Liver (tissue), 9 donors: ENCODE measurements around the gene CXCL17. TPM values are rescaled to one million over a fixed set of nuclear protein-coding genes. Genes with fewer than 3 reads are reported as not detected.

ENCODE experiments used
- DNase-seq: peaks from one replicate; pipeline ENCODE4 v3.0.0-alpha.2; 2017; ENCODE audit warnings: low spot score
- H3K27ac ChIP-seq, 2 donors: one replicate each; pipeline ENCODE4 v1.7.0; 2013; ENCODE audit warnings: inconsistent platforms in 2 of 2, low read length in 2 of 2, control low read depth in 1 of 2, low read depth in 1 of 2, mild to moderate bottlenecking in 1 of 2
- H3K27me3 ChIP-seq, 4 donors: one replicate each; pipeline versions ENCODE4 v1.6.1 to v1.7.0; 2013; ENCODE audit warnings: low read length in 3 of 4, inconsistent platforms in 1 of 4, mild to moderate bottlenecking in 1 of 4, moderate library complexity in 1 of 4; ENCODE audit not compliant: control insufficient read depth in 4 of 4, insufficient read depth in 4 of 4
- H3K36me3 ChIP-seq, 4 donors: one replicate each; pipeline versions ENCODE4 v1.6.1 to v1.7.0; 2013; ENCODE audit warnings: low read length in 3 of 4, mild to moderate bottlenecking in 3 of 4, low read depth in 1 of 4, moderate library complexity in 1 of 4; ENCODE audit not compliant: control insufficient read depth in 4 of 4, insufficient read depth in 3 of 4
- H3K4me1 ChIP-seq, 4 donors: one replicate each; pipeline versions ENCODE4 v1.6.1 to v1.7.0; 2013; ENCODE audit warnings: low read length in 3 of 4, mild to moderate bottlenecking in 3 of 4, moderate library complexity in 1 of 4; ENCODE audit not compliant: control insufficient read depth in 4 of 4, insufficient read depth in 4 of 4
- H3K4me3 ChIP-seq, 3 donors: one replicate each; pipeline versions ENCODE4 v1.6.1 to v1.7.0; 2013; ENCODE audit warnings: low read length in 3 of 3, control low read depth in 1 of 3, low read depth in 1 of 3, mild to moderate bottlenecking in 1 of 3
- H3K9ac ChIP-seq, 2 donors: one replicate each; pipeline ENCODE4 v1.7.0; 2013; ENCODE audit warnings: low read length in 2 of 2, mild to moderate bottlenecking in 2 of 2, moderate library complexity in 2 of 2, control low read depth in 1 of 2, low read depth in 1 of 2
- H3K9me3 ChIP-seq, 4 donors: one replicate each; pipeline versions ENCODE4 v1.6.1 to v1.7.0; 2013; ENCODE audit warnings: low read length in 3 of 4; ENCODE audit not compliant: control insufficient read depth in 4 of 4
- ATF3 ChIP-seq: IDR thresholded peaks from 2 replicates; pipeline ENCODE4 v1.6.1; 2016; ENCODE audit warnings: antibody characterized with exemption
- EGR1 ChIP-seq, 2 donors: IDR thresholded peaks; 2 replicates each; pipeline ENCODE4 v1.6.1; 2016 to 2018; ENCODE audit warnings: antibody characterized with exemption in 2 of 2, low read depth in 2 of 2
- FOXA1 ChIP-seq: IDR thresholded peaks from 2 replicates; pipeline ENCODE4 v1.6.1; 2016; ENCODE audit warnings: antibody characterized with exemption
- FOXA2 ChIP-seq: IDR thresholded peaks from 2 replicates; pipeline ENCODE4 v1.6.1; 2016; ENCODE audit warnings: antibody characterized with exemption
- GABPA ChIP-seq, 2 donors: IDR thresholded peaks in 1 of 2; conservative IDR thresholded peaks in 1 of 2; 2 replicates each; pipeline ENCODE4 v1.6.1; 2016; ENCODE audit warnings: antibody characterized with exemption in 2 of 2, mild to moderate bottlenecking in 1 of 2, moderate library complexity in 1 of 2
- HNF4A ChIP-seq, 2 donors: conservative IDR thresholded peaks; 2 replicates each; pipeline ENCODE4 v1.6.1; 2016; ENCODE audit warnings: antibody characterized with exemption in 2 of 2, mild to moderate bottlenecking in 2 of 2
- HNF4G ChIP-seq: IDR thresholded peaks from 2 replicates; pipeline ENCODE4 v1.6.1; 2016; ENCODE audit warnings: antibody characterized with exemption
- JUND ChIP-seq, 2 donors: IDR thresholded peaks; 2 replicates each; pipeline ENCODE4 v1.6.1; 2016; ENCODE audit warnings: antibody characterized with exemption in 2 of 2
- NR2F2 ChIP-seq: IDR thresholded peaks from 2 replicates; pipeline ENCODE4 v1.6.1; 2016; ENCODE audit warnings: antibody characterized with exemption
- RAD21 ChIP-seq, 2 donors: IDR thresholded peaks; 2 replicates each; pipeline ENCODE4 v1.6.1; 2016; ENCODE audit warnings: antibody characterized with exemption in 2 of 2, mild to moderate bottlenecking in 2 of 2
- RXRA ChIP-seq, 2 donors: IDR thresholded peaks; 2 replicates each; pipeline ENCODE4 v1.6.1; 2017 to 2018; ENCODE audit warnings: antibody characterized with exemption in 2 of 2, mild to moderate bottlenecking in 1 of 2
- SP1 ChIP-seq: IDR thresholded peaks from 2 replicates; pipeline ENCODE4 v1.6.1; 2018; ENCODE audit warnings: antibody characterized with exemption, mild to moderate bottlenecking
- TAF1 ChIP-seq: conservative IDR thresholded peaks from 2 replicates; pipeline ENCODE4 v1.6.1; 2016; ENCODE audit warnings: antibody characterized with exemption, mild to moderate bottlenecking
- YY1 ChIP-seq: IDR thresholded peaks from 2 replicates; pipeline ENCODE4 v1.6.1; 2016; ENCODE audit warnings: antibody characterized with exemption, mild to moderate bottlenecking
- ZBTB33 ChIP-seq: IDR thresholded peaks from 2 replicates; pipeline ENCODE4 v1.6.1; 2016; ENCODE audit warnings: antibody characterized with exemption
- WGBS: extraction: QIAGEN DNeasy Blood & Tissue Kit; methylation state at CpG from one replicate; pipeline ENCODE4 v1.1.7; 2013; 5-methylcytosine and 5-hydroxymethylcytosine counted together
- polyA plus RNA-seq, 2 donors: library from polyadenylated mRNA; stranded (reverse) in 1 of 2; unstranded in 1 of 2; fragments of 200-250 nt in 1 of 2; fragments of >200 nt in 1 of 2; fragmentation: Nextera tagmentation in 1 of 2; extraction: Ambion mirVana in 1 of 2; gene quantifications; one replicate each; pipeline versions ENCODE4 v1.2.1 to v1.2.3, GENCODE V29; 2013 to 2015
- total RNA-seq, 2 donors: library from RNA; depleted of rRNA; stranded (reverse); fragments of >200 nt; gene quantifications; one replicate each; pipeline ENCODE4 v1.2.3, GENCODE V29; 2014
- TF ChIP-seq, protein P1 (sequence below): fragments of 150-350 bp; IDR thresholded peaks from 2 replicates; pipeline ENCODE4 v1.5.1; 2017; ENCODE audit warnings: improper control_type of control experiment, low read depth, low read length; ENCODE audit not compliant: missing input control
- TF ChIP-seq, protein P2 (sequence below): IDR thresholded peaks from 2 replicates; pipeline ENCODE4 v1.6.1; 2016; ENCODE audit warnings: antibody characterized with exemption
- TF ChIP-seq, protein P3 (sequence below): IDR thresholded peaks from 2 replicates; pipeline ENCODE4 v1.6.1; 2016; ENCODE audit warnings: antibody characterized with exemption, mild to moderate bottlenecking
- donor health status: healthy.
- donor health status: healthy.
- donor health status: healthy.
- donor health status: healthy.
- donor health status: healthy.

CXCL17 gene
- total and polyA plus RNA-seq, 4 donors, result 0.10 to 0.93 TPM; not detected in 2

DNA sequence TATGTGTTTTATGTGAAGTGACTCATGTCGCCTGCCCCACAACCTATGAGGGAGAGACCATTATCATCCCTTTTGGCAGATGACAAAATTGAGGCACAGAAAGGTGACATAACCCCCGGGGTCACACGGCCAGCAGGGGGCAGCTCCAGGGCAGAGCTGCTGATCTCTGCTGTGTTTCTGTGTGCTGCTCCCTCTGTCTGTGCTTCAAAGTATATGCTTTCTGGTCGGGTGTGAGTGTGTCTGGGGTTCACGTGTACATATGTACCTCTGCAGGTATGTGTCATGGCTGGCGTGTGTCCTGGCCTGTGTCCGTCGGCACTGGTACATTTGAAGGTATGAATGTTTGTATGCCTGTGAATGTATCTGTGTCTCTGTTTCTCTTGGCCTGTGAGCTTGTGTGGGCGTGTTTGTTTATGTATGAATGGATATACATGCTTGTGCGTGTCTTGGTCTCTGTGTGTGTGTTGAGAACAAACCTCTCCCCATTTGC lies 22.6 kb downstream of the CXCL17 start (continued):
- TF ChIP-seq ZBTB33 (no peak), TAF1 (no peak), HNF4G (no peak)

GRCh38 chr19:42419309-42419708 lies 23.4 kb downstream of the CXCL17 start:
- WGBS, result 42% methylated on average over 6 of the region's 6 CpGs

DNA sequence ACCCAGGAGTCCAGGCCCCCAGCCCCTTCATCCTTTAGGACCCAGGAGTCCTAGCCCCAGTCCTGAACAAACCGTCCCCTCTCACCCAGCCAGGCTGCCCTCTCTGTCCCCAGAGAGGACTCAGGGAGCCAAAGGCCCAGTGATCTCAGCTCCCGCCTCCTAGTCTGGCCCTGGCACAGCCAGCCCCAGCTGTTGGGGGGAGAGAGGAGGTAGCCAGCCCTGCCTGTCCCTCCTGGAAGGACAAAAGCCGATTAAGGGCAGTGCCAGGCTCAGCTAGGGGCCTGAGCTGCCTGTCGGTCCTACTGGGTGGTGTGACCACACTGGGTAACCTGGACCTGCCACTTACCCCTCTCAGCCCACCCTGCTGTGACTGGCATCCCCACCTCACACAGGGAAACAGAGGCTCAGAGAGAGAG lies 30.1 kb downstream of the CXCL17 start:
- H3K4me1 ChIP-seq, result peaks cover 7 to 11% (median 9%) of the 10 kb centered on the region in 4 donors
- TF ChIP-seq ZBTB33, result no peak
- TF ChIP-seq, protein P1, sequence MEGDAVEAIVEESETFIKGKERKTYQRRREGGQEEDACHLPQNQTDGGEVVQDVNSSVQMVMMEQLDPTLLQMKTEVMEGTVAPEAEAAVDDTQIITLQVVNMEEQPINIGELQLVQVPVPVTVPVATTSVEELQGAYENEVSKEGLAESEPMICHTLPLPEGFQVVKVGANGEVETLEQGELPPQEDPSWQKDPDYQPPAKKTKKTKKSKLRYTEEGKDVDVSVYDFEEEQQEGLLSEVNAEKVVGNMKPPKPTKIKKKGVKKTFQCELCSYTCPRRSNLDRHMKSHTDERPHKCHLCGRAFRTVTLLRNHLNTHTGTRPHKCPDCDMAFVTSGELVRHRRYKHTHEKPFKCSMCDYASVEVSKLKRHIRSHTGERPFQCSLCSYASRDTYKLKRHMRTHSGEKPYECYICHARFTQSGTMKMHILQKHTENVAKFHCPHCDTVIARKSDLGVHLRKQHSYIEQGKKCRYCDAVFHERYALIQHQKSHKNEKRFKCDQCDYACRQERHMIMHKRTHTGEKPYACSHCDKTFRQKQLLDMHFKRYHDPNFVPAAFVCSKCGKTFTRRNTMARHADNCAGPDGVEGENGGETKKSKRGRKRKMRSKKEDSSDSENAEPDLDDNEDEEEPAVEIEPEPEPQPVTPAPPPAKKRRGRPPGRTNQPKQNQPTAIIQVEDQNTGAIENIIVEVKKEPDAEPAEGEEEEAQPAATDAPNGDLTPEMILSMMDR, result no peak
- TF ChIP-seq FOXA1, result no peak
- no peak for TF ChIP-seq RXRA (IDR thresholded peaks at IDR 0.05)
- TF ChIP-seq JUND (IDR thresholded peaks at IDR 0.05), result no peak
- no peak for TF ChIP-seq TAF1
- TF ChIP-seq NR2F2, result no peak
- no peak for TF ChIP-seq GABPA (IDR thresholded peaks at IDR 0.05 in 1 of 2, conservative IDR thresholded peaks at IDR 0.05 in 1 of 2)
- TF ChIP-seq, protein P2, sequence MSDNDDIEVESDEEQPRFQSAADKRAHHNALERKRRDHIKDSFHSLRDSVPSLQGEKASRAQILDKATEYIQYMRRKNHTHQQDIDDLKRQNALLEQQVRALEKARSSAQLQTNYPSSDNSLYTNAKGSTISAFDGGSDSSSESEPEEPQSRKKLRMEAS, result no peak
- no peak for TF ChIP-seq ATF3
- TF ChIP-seq, protein P3, sequence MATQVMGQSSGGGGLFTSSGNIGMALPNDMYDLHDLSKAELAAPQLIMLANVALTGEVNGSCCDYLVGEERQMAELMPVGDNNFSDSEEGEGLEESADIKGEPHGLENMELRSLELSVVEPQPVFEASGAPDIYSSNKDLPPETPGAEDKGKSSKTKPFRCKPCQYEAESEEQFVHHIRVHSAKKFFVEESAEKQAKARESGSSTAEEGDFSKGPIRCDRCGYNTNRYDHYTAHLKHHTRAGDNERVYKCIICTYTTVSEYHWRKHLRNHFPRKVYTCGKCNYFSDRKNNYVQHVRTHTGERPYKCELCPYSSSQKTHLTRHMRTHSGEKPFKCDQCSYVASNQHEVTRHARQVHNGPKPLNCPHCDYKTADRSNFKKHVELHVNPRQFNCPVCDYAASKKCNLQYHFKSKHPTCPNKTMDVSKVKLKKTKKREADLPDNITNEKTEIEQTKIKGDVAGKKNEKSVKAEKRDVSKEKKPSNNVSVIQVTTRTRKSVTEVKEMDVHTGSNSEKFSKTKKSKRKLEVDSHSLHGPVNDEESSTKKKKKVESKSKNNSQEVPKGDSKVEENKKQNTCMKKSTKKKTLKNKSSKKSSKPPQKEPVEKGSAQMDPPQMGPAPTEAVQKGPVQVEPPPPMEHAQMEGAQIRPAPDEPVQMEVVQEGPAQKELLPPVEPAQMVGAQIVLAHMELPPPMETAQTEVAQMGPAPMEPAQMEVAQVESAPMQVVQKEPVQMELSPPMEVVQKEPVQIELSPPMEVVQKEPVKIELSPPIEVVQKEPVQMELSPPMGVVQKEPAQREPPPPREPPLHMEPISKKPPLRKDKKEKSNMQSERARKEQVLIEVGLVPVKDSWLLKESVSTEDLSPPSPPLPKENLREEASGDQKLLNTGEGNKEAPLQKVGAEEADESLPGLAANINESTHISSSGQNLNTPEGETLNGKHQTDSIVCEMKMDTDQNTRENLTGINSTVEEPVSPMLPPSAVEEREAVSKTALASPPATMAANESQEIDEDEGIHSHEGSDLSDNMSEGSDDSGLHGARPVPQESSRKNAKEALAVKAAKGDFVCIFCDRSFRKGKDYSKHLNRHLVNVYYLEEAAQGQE, result no peak
- no peak for TF ChIP-seq HNF4G
- TF ChIP-seq SP1, result no peak
- no peak for TF ChIP-seq YY1
- TF ChIP-seq HNF4A (conservative IDR thresholded peaks at IDR 0.05), result no peak
- TF ChIP-seq EGR1 (IDR thresholded peaks at IDR 0.05; ENCODE audit: low read depth in 2 of 2), result no peak
- TF ChIP-seq RAD21 (IDR thresholded peaks at IDR 0.05), result no peak
- no peak for TF ChIP-seq FOXA2
- no peaks in the 10 kb centered on the region for H3K27me3 ChIP-seq
- H3K27ac ChIP-seq, result no peak overlapping the region
- no peaks in the 10 kb centered on the region for H3K36me3 ChIP-seq
- no peak overlapping the region for H3K9ac ChIP-seq
- WGBS, result 83% methylated on average over 4 of the region's 4 CpGs
- no peak for DNase-seq
- no peaks in the 10 kb centered on the region for H3K9me3 ChIP-seq
- no peak overlapping the region for H3K4me3 ChIP-seq

More at GRCh38 chr19:42419309-42419708, 23.4 kb downstream of the CXCL17 start:
- Histone ChIP-seq H3K36me3 (no peaks in the 10 kb centered on the region), H3K9ac (no peak overlapping the region), H3K9me3 (no peaks in the 10 kb centered on the region), H3K4me1 (peaks cover 8 to 20% (median 14%) of the 10 kb centered on the region in 4 donors), H3K27ac (no peak overlapping the region), H3K27me3 (no peaks in the 10 kb centered on the region), H3K4me3 (no peak overlapping the region)
- DNase-seq, result no peak
- no peak for TF ChIP-seq EGR1 (IDR thresholded peaks at IDR 0.05; ENCODE audit: low read depth in 2 of 2)
- peak in 1 of 2 donors; percentile 42 for TF ChIP-seq HNF4A (conservative IDR thresholded peaks at IDR 0.05)
- TF ChIP-seq RXRA (IDR thresholded peaks at IDR 0.05), result peak in 1 of 2 donors; percentile 31
